ENCODE measurements around the gene MKS1.

- TF ChIP-seq, protein P1, sequence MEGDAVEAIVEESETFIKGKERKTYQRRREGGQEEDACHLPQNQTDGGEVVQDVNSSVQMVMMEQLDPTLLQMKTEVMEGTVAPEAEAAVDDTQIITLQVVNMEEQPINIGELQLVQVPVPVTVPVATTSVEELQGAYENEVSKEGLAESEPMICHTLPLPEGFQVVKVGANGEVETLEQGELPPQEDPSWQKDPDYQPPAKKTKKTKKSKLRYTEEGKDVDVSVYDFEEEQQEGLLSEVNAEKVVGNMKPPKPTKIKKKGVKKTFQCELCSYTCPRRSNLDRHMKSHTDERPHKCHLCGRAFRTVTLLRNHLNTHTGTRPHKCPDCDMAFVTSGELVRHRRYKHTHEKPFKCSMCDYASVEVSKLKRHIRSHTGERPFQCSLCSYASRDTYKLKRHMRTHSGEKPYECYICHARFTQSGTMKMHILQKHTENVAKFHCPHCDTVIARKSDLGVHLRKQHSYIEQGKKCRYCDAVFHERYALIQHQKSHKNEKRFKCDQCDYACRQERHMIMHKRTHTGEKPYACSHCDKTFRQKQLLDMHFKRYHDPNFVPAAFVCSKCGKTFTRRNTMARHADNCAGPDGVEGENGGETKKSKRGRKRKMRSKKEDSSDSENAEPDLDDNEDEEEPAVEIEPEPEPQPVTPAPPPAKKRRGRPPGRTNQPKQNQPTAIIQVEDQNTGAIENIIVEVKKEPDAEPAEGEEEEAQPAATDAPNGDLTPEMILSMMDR (conservative IDR thresholded peaks at IDR 0.05 in 1 of 2, IDR thresholded peaks at IDR 0.05 in 1 of 2; ENCODE audit: low read depth in 1 of 2, low read length in 2 of 2) = no peak
- TF ChIP-seq EZH2 (IDR thresholded peaks at IDR 0.05; ENCODE audit: low read length, missing control alignments) = no peak
These were observed 45.5 kb upstream of the MKS1 start for GRCh38 chr17:58264407-58265103.
